Neural cell (in vitro differentiated cells): Measurements from ENCODE around the gene FAM193A. TPM values are rescaled to one million over a fixed set of nuclear protein-coding genes. Genes with fewer than 3 reads are reported as not detected.

Source experiments
- H2AFZ ChIP-seq: fragments of 200-600, 300-800 bp; sonication (generic), shearing (Covaris generic); 2 replicates; pipeline ENCODE4 v1.6.0; 2014; ENCODE audit warnings: low read depth, mild to moderate bottlenecking, antibody characterized with exemption, low read length, moderate library complexity
- H3F3A ChIP-seq: fragments of 200-600 bp; shearing (Covaris generic); 2 replicates; pipeline ENCODE4 v1.6.1; 2016; ENCODE audit warnings: mild to moderate bottlenecking, moderate library complexity, mixed read lengths, antibody characterized with exemption, low read length; ENCODE audit not compliant: insufficient read depth, poor library complexity, severe bottlenecking
- H3K27ac ChIP-seq: fragments of 200-600, 300-800 bp; sonication (generic), shearing (Covaris generic); 2 replicates; pipeline ENCODE4 v1.5.1; 2014; ENCODE audit warnings: mild to moderate bottlenecking, low read length, moderate library complexity
- H3K27me3 ChIP-seq: fragments of 300-800, 200-600 bp; sonication (generic), shearing (Covaris generic); 2 replicates; pipeline ENCODE4 v1.6.0; 2014; ENCODE audit warnings: mild to moderate bottlenecking, low read depth, low read length, moderate library complexity; ENCODE audit not compliant: insufficient read depth
- H3K36me3 ChIP-seq: fragments of 300-800, 200-600 bp; sonication (generic), shearing (Covaris generic); 2 replicates; pipeline ENCODE4 v1.5.1; 2014; ENCODE audit warnings: mild to moderate bottlenecking, antibody characterized with exemption, low read length, moderate library complexity; ENCODE audit not compliant: insufficient read depth
- H3K4me2 ChIP-seq: fragments of 300-800, 200-600 bp; sonication (generic), shearing (Covaris generic); 2 replicates; pipeline ENCODE4 v1.6.0; 2014; ENCODE audit warnings: mild to moderate bottlenecking, low read length
- H3K4me3 ChIP-seq: fragments of 300-800, 200-600 bp; sonication (generic), shearing (Covaris generic); 2 replicates; pipeline ENCODE4 v1.5.1; 2014; ENCODE audit warnings: mild to moderate bottlenecking, low read length, moderate library complexity
- H3K79me2 ChIP-seq: fragments of 200-600 bp; shearing (Covaris generic); replicated peaks from 2 replicates; pipeline ENCODE4 v1.6.0; 2014; ENCODE audit warnings: mild to moderate bottlenecking, low read length, moderate library complexity; ENCODE audit not compliant: insufficient read depth
- H3K9ac ChIP-seq: fragments of 300-800, 200-600 bp; sonication (generic), shearing (Covaris generic); 2 replicates; pipeline ENCODE4 v1.6.1; 2016; ENCODE audit warnings: mild to moderate bottlenecking, low read length, mixed read lengths
- H3K9me2 ChIP-seq: fragments of 200-600 bp; shearing (Covaris generic); 2 replicates; pipeline ENCODE4 v1.6.1; 2016; ENCODE audit warnings: mild to moderate bottlenecking, low read length, mixed read lengths; ENCODE audit not compliant: insufficient read depth
- H3K9me3 ChIP-seq: fragments of 200-600, 300-800 bp; sonication (generic), shearing (Covaris generic); 2 replicates; pipeline ENCODE4 v1.6.1; 2016; ENCODE audit warnings: mild to moderate bottlenecking, mixed run types, low read length, moderate library complexity, mixed read lengths
- H4K20me1 ChIP-seq: fragments of 200-600 bp; shearing (Covaris generic); 2 replicates; pipeline ENCODE4 v1.6.1; 2016; ENCODE audit warnings: mild to moderate bottlenecking, mixed run types; ENCODE audit not compliant: insufficient read depth
- EP300 ChIP-seq: fragments of 450-650 bp; conservative IDR thresholded peaks from 2 replicates; pipeline ENCODE4 v1.6.1; 2014; ENCODE audit warnings: antibody characterized with exemption, mild to moderate bottlenecking, moderate library complexity; ENCODE audit not compliant: poor library complexity, severe bottlenecking
- EZH2 ChIP-seq: fragments of 200-600, 300-800 bp; shearing (Covaris generic), sonication (generic); IDR thresholded peaks from 2 replicates; pipeline ENCODE4 v1.6.1; 2014; ENCODE audit warnings: antibody characterized with exemption, low read length, borderline replicate concordance, mild to moderate bottlenecking; ENCODE audit not compliant: insufficient read depth, poor library complexity, severe bottlenecking
- MXI1 ChIP-seq: fragments of 450-650 bp; conservative IDR thresholded peaks from 2 replicates; pipeline ENCODE4 v1.6.1; 2014; ENCODE audit warnings: antibody characterized with exemption, mild to moderate bottlenecking; ENCODE audit not compliant: poor library complexity, severe bottlenecking
- POLR2AphosphoS5 ChIP-seq: IDR thresholded peaks from 2 replicates; pipeline ENCODE4 v1.6.1; 2012
- RAD21 ChIP-seq: fragments of 450-650 bp; conservative IDR thresholded peaks from 2 replicates; pipeline ENCODE4 v1.6.1; 2014; ENCODE audit warnings: antibody characterized with exemption, mild to moderate bottlenecking, moderate library complexity
- SMC3 ChIP-seq: fragments of 450-650 bp; conservative IDR thresholded peaks from 2 replicates; pipeline ENCODE4 v1.6.1; 2014; ENCODE audit warnings: antibody characterized with exemption, mild to moderate bottlenecking, moderate library complexity; ENCODE audit not compliant: poor library complexity
- TAF1 ChIP-seq: IDR thresholded peaks from 2 replicates; pipeline ENCODE4 v1.6.1; 2012; ENCODE audit warnings: low read depth
- polyA plus RNA-seq: library from polyadenylated mRNA; depleted of rRNA; stranded (reverse); fragments of >200 nt; gene quantifications from 2 replicates; pipeline ENCODE4 v1.2.3, GENCODE V29; 2014
- TF ChIP-seq, protein P1 (sequence below): IDR thresholded peaks from 2 replicates; pipeline ENCODE4 v1.6.1; 2012; ENCODE audit warnings: borderline replicate concordance
- TF ChIP-seq, protein P2 (sequence below): fragments of 450-650 bp; IDR thresholded peaks from 2 replicates; pipeline ENCODE4 v1.5.1; 2014; ENCODE audit warnings: antibody characterized with exemption, mild to moderate bottlenecking, moderate library complexity; ENCODE audit not compliant: poor library complexity, severe bottlenecking

The FAM193A gene
- polyA plus RNA-seq, 1 donor from 2014 or later: 11.6 TPM

DNA sequence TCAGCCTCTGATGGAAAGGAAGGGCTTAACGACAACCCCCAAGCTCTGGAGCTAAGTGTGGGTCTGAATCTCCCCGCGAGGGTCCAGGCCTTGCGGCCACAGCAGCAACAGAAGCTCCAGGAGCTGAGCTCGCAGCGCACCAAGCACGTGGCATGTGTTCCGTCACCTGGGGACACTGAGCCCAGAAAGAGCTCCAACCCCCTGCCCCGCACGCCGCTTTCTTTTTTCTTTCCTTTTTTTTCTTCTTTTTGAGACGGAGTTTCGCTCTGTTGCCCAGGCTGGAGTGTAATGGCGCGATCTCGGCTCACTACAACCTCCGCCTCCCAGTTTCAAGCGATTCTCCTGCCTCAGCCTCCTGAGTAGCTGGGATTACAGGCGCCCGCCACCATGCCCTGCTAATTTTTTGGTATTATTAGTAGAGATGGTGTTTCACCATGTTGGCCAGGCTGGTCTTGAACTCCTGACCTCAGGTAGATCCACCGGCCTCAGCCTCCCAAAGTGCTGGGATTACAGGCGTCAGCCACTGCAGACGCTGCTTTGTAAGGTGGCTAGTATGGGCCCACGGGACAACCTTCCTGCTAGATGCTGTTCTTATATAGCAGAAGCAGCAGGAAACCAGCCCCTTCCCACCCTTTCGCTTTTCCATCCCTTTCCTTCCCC lies 220.4 kb downstream of the FAM193A start:
- H3K4me2 ChIP-seq: no peak overlapping the region
- no peak overlapping the region for H2AFZ ChIP-seq
- no peak overlapping the region for H3K27ac ChIP-seq

DNA sequence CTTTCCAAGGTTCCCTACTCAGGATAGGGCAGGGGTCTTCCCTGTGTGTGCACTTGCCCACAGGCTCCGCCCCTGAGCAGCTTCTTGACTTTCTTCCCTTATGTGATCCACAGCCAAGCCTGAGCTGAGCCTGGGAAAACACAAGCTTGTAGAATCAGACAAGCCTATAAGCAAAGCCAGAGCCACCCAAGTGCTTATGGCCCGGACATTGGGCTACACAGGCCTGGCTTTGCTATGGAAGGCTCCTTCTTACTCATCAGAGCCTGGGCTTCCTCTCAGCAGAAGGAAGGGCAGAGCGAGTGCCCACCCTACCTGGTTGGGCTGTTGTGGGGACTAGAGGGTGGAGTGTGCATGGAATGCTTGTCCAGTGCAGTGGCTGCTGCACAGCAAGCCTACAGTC lies 221.0 kb downstream of the FAM193A start:
- H3K9ac ChIP-seq: no peak overlapping the region
- no peak overlapping the region for H3K4me2 ChIP-seq
- H3F3A ChIP-seq: no peaks in the 10 kb centered on the region
- H3K27ac ChIP-seq: no peak overlapping the region
- no peaks in the 10 kb centered on the region for H3K36me3 ChIP-seq
- H3K4me3 ChIP-seq: no peak overlapping the region
- no peaks in the 10 kb centered on the region for H3K9me2 ChIP-seq
- H3K79me2 ChIP-seq: no peaks in the 10 kb centered on the region
- H3K27me3 ChIP-seq: no peaks in the 10 kb centered on the region
- no peak overlapping the region for H2AFZ ChIP-seq
- no peak for TF ChIP-seq MXI1
- TF ChIP-seq, protein P1, sequence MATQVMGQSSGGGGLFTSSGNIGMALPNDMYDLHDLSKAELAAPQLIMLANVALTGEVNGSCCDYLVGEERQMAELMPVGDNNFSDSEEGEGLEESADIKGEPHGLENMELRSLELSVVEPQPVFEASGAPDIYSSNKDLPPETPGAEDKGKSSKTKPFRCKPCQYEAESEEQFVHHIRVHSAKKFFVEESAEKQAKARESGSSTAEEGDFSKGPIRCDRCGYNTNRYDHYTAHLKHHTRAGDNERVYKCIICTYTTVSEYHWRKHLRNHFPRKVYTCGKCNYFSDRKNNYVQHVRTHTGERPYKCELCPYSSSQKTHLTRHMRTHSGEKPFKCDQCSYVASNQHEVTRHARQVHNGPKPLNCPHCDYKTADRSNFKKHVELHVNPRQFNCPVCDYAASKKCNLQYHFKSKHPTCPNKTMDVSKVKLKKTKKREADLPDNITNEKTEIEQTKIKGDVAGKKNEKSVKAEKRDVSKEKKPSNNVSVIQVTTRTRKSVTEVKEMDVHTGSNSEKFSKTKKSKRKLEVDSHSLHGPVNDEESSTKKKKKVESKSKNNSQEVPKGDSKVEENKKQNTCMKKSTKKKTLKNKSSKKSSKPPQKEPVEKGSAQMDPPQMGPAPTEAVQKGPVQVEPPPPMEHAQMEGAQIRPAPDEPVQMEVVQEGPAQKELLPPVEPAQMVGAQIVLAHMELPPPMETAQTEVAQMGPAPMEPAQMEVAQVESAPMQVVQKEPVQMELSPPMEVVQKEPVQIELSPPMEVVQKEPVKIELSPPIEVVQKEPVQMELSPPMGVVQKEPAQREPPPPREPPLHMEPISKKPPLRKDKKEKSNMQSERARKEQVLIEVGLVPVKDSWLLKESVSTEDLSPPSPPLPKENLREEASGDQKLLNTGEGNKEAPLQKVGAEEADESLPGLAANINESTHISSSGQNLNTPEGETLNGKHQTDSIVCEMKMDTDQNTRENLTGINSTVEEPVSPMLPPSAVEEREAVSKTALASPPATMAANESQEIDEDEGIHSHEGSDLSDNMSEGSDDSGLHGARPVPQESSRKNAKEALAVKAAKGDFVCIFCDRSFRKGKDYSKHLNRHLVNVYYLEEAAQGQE: no peak
- TF ChIP-seq, protein P2, sequence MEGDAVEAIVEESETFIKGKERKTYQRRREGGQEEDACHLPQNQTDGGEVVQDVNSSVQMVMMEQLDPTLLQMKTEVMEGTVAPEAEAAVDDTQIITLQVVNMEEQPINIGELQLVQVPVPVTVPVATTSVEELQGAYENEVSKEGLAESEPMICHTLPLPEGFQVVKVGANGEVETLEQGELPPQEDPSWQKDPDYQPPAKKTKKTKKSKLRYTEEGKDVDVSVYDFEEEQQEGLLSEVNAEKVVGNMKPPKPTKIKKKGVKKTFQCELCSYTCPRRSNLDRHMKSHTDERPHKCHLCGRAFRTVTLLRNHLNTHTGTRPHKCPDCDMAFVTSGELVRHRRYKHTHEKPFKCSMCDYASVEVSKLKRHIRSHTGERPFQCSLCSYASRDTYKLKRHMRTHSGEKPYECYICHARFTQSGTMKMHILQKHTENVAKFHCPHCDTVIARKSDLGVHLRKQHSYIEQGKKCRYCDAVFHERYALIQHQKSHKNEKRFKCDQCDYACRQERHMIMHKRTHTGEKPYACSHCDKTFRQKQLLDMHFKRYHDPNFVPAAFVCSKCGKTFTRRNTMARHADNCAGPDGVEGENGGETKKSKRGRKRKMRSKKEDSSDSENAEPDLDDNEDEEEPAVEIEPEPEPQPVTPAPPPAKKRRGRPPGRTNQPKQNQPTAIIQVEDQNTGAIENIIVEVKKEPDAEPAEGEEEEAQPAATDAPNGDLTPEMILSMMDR: no peak
- no peak for TF ChIP-seq EP300
- no peak for TF ChIP-seq SMC3
- no peak for TF ChIP-seq POLR2AphosphoS5
- no peak for TF ChIP-seq RAD21
- TF ChIP-seq EZH2: no peak
- no peak for TF ChIP-seq TAF1
- H3K9me3 ChIP-seq: no peaks in the 10 kb centered on the region
- H4K20me1 ChIP-seq: no peaks in the 10 kb centered on the region

More for the DNA sequence above, 220.4 kb downstream of the FAM193A start:
- Histone ChIP-seq H4K20me1 (no peaks in the 10 kb centered on the region), H3K36me3 (no peaks in the 10 kb centered on the region), H3K9ac (no peak overlapping the region), H3K9me3 (no peaks in the 10 kb centered on the region), H3K9me2 (no peaks in the 10 kb centered on the region), H3K4me3 (peak overlapping the region; percentile 53), H3K79me2 (no peaks in the 10 kb centered on the region), H3F3A (no peaks in the 10 kb centered on the region), H3K27me3 (no peaks in the 10 kb centered on the region)
- TF ChIP-seq POLR2AphosphoS5 (no peak), TAF1 (no peak), MXI1 (no peak), SMC3 (no peak), EZH2 (no peak), EP300 (no peak), RAD21 (no peak)
- TF ChIP-seq, protein P1: no peak
- TF ChIP-seq, protein P2: no peak
